A549 (cell line): ENCODE data around the gene SETX.

Source experiments
- CBX8 ChIP-seq: fragments of 200-600 bp; sonication (generic); IDR thresholded peaks from 2 replicates; pipeline ENCODE4 v1.6.1; 2016
- CHD2 ChIP-seq: fragments of 150-350 bp; IDR thresholded peaks from 2 replicates; pipeline ENCODE4 v1.6.1; 2014; ENCODE audit warnings: low read length; ENCODE audit not compliant: partially characterized antibody
- JUN ChIP-seq, 2 experiments: fragments of >200 bp; sonication (Bioruptor Twin); formaldehyde crosslinking; IDR thresholded peaks; 2 replicates in 1 of 2; 3 replicates in 1 of 2; pipeline ENCODE4 v1.6.1; 2016 to 2017
- JUNB ChIP-seq: fragments of >200 bp; sonication (Bioruptor Twin); formaldehyde crosslinking; IDR thresholded peaks from 2 replicates; pipeline ENCODE4 v1.6.1; 2016
- POLR2A ChIP-seq: IDR thresholded peaks from 2 replicates; pipeline ENCODE4 v1.6.1; 2012; ENCODE audit warnings: mild to moderate bottlenecking, low read length
- TP53 ChIP-seq: fragments of 250-450 bp; sonication (Bioruptor Pico); IDR thresholded peaks from 2 replicates; pipeline ENCODE4 v1.5.0; 2021; ENCODE audit warnings: mild to moderate bottlenecking, moderate library complexity
- TF ChIP-seq, protein P1 (sequence below): fragments of >200 bp; sonication (Bioruptor Twin); formaldehyde crosslinking; IDR thresholded peaks from 3 replicates; pipeline ENCODE4 v1.5.1; 2016
- TF ChIP-seq, protein P2 (sequence below): fragments of 200-600 bp; sonication (generic); IDR thresholded peaks from 2 replicates; pipeline ENCODE4 v1.6.1; 2016; ENCODE audit warnings: antibody characterized with exemption, mild to moderate bottlenecking, moderate library complexity
- TF ChIP-seq, protein P3 (sequence below): IDR thresholded peaks from 2 replicates; pipeline ENCODE4 v1.6.1; 2012; ENCODE audit warnings: low read depth, borderline replicate concordance

DNA sequence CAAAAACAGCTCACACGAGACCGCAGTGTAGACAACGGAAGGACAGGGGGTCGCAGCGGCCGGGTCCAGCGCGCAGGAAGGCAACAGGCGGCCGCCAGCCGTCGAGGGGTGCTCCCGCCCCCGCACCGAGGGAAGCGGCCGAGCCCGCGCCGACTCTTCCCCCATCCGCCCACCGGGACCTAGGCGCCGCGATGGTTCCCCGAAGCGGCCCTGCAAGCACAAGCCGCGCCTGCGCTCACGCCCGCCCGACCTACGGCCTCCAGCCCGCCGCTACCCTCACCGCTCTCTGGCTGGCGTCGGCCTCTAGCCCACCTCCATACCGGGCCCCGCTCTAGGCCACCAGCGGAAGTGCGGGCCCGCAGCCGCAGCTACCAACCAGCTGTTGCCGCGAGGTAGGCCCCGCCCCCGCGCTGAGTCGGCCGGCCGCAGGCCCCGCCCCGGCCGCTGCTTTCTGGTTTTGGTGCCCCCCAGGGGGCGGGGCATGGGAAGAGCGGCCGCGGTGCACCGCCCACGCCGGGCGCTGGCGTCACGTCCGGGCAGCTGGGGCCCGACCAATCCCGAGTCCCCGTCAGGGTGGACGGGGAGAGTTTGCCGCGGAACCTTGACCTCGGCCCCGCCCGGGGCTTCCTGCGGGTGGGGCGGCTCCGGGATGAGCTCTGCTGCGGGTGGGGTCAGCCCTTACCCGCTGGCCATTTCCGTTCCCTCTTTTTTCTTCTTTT lies at the start of gene SETX:
- TF ChIP-seq CBX8 (no peak), POLR2A (peak; percentile 95), JUNB (no peak), TP53 (CRISPR knock-in tag) (no peak), JUN (IDR thresholded peaks at IDR 0.05) (peak; percentile 35 to 75; a peak in 2 of 5 replicates), CHD2 (no peak)
- TF ChIP-seq, protein P1, sequence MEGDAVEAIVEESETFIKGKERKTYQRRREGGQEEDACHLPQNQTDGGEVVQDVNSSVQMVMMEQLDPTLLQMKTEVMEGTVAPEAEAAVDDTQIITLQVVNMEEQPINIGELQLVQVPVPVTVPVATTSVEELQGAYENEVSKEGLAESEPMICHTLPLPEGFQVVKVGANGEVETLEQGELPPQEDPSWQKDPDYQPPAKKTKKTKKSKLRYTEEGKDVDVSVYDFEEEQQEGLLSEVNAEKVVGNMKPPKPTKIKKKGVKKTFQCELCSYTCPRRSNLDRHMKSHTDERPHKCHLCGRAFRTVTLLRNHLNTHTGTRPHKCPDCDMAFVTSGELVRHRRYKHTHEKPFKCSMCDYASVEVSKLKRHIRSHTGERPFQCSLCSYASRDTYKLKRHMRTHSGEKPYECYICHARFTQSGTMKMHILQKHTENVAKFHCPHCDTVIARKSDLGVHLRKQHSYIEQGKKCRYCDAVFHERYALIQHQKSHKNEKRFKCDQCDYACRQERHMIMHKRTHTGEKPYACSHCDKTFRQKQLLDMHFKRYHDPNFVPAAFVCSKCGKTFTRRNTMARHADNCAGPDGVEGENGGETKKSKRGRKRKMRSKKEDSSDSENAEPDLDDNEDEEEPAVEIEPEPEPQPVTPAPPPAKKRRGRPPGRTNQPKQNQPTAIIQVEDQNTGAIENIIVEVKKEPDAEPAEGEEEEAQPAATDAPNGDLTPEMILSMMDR, result no peak
- TF ChIP-seq, protein P2, sequence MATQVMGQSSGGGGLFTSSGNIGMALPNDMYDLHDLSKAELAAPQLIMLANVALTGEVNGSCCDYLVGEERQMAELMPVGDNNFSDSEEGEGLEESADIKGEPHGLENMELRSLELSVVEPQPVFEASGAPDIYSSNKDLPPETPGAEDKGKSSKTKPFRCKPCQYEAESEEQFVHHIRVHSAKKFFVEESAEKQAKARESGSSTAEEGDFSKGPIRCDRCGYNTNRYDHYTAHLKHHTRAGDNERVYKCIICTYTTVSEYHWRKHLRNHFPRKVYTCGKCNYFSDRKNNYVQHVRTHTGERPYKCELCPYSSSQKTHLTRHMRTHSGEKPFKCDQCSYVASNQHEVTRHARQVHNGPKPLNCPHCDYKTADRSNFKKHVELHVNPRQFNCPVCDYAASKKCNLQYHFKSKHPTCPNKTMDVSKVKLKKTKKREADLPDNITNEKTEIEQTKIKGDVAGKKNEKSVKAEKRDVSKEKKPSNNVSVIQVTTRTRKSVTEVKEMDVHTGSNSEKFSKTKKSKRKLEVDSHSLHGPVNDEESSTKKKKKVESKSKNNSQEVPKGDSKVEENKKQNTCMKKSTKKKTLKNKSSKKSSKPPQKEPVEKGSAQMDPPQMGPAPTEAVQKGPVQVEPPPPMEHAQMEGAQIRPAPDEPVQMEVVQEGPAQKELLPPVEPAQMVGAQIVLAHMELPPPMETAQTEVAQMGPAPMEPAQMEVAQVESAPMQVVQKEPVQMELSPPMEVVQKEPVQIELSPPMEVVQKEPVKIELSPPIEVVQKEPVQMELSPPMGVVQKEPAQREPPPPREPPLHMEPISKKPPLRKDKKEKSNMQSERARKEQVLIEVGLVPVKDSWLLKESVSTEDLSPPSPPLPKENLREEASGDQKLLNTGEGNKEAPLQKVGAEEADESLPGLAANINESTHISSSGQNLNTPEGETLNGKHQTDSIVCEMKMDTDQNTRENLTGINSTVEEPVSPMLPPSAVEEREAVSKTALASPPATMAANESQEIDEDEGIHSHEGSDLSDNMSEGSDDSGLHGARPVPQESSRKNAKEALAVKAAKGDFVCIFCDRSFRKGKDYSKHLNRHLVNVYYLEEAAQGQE, result no peak
- TF ChIP-seq, protein P3, sequence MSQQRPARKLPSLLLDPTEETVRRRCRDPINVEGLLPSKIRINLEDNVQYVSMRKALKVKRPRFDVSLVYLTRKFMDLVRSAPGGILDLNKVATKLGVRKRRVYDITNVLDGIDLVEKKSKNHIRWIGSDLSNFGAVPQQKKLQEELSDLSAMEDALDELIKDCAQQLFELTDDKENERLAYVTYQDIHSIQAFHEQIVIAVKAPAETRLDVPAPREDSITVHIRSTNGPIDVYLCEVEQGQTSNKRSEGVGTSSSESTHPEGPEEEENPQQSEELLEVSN, result peak; percentile 46; the same call in 1 of the 2 replicates
